ENCODE data around the gene RSPO4. TPM values are rescaled to one million over a fixed set of nuclear protein-coding genes. Genes with fewer than 3 reads are reported as not detected.
"Not testable (repeated sequence)": the region's sequence is repeated elsewhere in the genome, so short reads cannot be mapped to it uniquely, and the experiment has no call there.

RSPO4 gene
- total RNA-seq = not detected

DNA sequence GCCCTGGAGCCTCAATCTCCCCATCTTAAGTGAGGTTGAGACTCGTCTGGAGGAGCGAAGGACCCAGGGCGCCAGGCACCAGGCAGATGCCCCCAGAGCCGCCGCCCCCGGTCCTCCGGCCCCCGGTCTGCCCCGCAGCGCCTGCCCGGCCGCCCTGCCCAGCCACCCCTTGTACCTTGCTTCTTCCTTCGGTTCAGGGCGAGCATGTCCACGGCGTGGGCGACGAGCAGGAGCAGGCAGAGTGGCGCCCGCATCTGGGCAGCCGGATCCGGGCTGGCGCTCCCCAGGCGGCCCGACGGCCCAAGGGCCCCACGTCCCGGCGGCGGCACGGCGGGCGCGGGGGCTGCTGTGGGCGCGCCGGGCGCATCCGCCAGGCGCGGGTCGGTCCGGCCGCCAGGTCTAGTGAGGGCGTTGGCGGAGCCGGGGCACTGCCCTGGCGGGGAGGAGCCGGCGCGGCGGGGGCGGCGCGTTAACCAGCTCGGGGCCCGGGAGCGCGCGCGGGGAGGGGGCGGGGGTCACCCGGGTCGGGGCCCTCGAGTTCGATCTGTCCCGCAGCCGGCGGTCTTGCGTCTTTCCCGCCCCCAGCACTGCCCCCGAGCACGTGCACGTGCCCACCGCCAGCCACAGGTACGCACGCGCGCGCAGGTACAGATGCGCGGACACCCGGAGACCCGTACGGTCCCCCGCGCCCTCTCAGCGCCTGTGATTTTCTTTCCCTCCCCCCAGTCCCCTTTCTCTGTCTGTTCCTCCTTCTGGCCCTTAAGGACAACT is at the start of gene RSPO4:
TSS of gene RSPO4 (minus strand) at position 401 of the 771 bp plus-strand sequence. CDS start at position 254, 147 bp downstream.
- no peak for DNase-seq

DNA sequence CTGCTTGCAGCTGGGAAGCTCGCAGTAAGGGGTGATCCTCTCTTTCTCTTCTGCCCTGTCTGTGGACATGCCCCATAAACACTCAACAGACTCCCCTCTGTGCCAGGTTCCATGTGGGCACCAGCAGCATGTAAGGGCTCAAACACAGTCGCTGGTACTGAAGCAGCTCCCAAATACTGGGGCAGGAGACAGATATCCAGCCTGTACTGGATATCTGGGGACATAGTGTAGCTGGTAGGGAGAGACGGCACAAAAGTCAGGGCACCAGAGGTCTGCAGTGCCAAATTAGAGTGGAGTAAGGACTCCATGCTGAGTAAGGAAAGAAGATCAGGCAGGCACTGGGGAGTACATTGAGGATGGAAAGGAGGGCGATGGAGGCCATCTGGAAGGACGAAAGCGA is 48.3 kb upstream of the RSPO4 start:
- DNase-seq = no peak

- DNase-seq = no peak
Measured at GRCh38 chr20:1045860-1046418, 43.8 kb upstream of the RSPO4 start.

GRCh38 chr20:1041845-1042390 is 39.8 kb upstream of the RSPO4 start:
- DNase-seq = no peak

GRCh38 chr20:1038205-1038604 is 36.1 kb upstream of the RSPO4 start:
- DNase-seq = no peak

- DNase-seq = no peak
Measured at GRCh38 chr20:1037039-1037438, 34.9 kb upstream of the RSPO4 start.

DNA sequence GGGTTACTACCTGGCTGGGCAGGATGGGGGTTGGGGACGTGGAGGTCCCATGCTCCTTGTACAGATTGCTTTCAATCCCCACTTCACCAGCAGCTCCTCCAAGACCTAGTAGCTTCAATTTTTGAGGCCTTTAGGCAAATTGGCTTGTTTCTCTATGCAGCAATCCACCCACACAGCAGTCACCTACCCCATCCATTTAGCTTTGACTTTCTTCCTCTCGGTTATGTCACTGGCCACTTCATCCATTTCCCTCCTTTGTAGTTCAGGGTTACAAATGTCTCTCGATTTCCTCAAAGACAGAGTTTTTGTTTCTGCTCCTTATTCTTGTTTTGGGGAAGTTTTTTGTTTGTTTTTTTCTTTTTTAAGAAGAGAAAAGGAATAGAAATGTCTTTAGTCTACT is 33.4 kb upstream of the RSPO4 start:
- no peak for DNase-seq

- DNase-seq = no peak
Measured at GRCh38 chr20:1034415-1034789, 32.3 kb upstream of the RSPO4 start.

- DNase-seq = no peak
Measured at GRCh38 chr20:1033751-1034414, 31.8 kb upstream of the RSPO4 start.

DNA sequence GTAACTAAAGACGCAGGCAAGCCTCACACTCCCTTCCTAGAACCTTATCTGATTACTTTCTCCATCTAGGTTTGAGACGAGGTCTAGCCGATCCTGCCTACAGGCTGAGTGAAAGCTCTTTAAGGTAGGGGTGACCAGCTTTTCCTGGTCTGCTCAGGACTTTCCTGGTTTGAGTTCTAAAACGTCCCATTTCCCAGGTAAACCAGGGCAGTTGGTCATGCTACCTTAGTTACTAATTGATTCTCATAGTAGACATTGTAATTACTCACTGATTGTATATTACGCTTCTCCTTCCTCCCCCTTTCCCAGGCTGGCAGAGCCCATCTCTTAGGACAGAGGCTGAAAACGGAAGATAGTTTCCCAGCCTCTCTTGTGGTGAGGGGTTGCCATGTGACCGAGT is 27.9 kb upstream of the RSPO4 start:
- DNase-seq = no peak

GRCh38 chr20:1026214-1026613 is 24.1 kb upstream of the RSPO4 start:
- not testable (repeated sequence) for DNase-seq

- DNase-seq = no peak
Measured at GRCh38 chr20:1022871-1023270, 20.8 kb upstream of the RSPO4 start.

DNA sequence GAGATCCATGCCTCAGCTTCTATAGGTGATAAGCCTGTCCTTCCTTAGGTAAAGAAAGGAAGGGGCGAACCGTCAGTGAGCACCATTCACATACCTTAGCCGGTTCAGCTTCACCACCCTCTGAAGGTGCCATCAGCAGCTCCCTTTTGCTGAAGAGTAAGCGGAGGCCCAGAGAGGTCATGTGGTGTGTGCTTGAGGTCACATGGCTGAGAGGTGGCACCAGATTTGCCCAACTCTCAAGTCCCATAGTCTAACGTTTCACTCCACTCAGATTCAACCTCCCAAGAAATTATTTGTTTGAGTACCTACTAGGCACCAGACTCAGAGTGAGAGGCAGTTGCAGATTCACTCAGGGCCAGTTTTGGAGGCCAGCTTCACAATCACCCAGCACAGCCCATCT is 18.5 kb upstream of the RSPO4 start:
- no peak for DNase-seq

- DNase-seq = no peak
Measured at GRCh38 chr20:1019344-1019743, 17.2 kb upstream of the RSPO4 start.

GRCh38 chr20:1017677-1018076 is 15.6 kb upstream of the RSPO4 start:
- DNase-seq = no peak

DNA sequence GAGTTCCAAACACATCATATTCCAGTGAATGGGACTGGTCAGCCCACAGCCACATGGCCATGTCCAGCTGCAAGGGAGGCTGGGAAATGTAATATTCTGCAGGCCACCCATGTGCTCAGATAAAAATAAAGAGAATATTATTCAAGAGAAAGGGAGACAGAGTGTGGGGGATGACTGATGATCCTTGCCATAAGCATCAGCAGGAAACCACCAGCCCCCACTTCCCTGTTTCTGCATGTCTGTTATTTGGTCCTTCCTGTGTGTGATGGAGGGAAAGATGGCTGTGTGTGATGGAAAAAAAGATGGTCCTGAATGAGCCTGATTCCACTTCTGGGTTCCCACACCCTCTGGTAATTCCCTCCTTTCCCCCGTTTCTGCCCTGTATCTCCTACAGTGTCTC is 13.1 kb upstream of the RSPO4 start:
- no peak for DNase-seq

GRCh38 chr20:1014471-1014870 is 12.4 kb upstream of the RSPO4 start:
- DNase-seq = no peak

DNA sequence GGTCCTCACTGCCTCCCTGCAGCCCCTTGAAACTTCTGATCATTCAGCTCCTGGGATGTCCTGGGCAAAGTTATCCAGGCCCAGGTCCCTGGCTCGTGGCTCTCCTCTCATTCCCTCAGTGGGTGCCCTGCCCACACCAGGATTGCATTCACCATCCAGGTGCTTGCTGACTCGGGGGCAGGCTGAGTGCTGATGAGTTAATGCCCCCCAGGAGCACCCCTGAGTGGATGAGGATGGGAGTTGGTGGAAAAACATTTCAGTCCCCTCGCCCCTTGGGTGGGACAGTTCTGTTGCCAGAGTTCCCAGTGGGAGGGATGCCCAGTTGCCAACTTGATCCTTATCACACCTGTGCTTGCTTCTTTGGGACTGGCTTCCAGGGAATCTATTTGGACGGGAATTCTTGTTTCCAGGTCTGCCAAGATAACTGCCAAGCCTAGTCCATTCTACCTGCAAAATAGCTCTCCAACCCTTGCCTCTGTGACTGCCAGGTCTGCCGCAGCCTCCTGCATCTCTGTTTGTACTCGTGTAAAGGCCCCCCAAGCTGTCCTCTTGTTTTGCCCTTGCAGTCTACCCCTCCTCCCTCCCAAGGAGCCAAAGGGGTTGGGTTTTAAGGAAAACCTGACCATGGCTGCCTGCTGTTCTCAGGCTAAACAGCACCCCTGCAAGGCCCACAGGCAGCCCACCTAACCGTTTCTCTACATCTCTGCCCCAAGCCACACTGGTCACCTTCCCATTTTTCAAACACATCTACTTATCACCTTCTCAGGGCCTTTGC is 11.6 kb upstream of the RSPO4 start:
- no peak for DNase-seq

DNA sequence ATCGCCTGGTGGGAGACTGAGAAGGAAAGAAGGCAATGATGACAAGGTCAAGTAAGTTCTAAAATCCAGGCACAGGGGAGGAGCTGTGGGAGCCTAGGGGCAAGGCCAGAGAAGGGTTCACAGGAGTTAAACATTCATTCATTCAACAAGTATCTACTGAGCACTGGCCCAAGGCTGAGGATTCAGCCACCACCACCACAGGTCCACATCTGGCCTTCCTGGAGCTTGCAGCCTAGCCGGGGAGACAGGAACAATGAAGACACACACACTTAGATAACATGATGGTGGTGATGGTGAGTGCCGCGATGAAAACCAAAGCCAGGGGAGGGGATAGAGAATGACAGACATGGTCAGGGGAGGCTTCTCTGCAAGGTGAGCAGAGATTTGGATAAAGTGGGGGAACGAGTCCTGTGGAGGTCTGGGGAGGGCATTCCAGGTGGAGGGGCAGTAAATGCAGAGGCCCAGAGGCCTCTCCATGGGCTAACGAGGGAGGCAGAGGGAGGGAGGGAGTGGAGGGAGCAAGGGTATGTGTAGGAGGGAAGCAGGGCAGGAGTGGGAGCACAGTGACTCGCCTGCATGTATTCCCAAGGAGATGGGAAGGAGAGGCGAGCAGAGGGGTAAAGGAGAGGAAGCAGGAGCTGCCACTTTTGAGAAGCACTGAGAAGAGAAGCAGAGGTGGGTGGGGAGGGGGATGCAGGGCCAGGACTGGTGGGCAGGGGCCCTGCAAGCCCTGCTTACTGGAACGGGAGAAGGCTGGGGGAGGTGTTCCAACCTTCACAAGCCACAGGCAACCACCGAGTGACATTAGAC is 10.5 kb upstream of the RSPO4 start:
- no peak for DNase-seq

GRCh38 chr20:1010659-1011058 is 8.5 kb upstream of the RSPO4 start:
- DNase-seq = no peak

DNA sequence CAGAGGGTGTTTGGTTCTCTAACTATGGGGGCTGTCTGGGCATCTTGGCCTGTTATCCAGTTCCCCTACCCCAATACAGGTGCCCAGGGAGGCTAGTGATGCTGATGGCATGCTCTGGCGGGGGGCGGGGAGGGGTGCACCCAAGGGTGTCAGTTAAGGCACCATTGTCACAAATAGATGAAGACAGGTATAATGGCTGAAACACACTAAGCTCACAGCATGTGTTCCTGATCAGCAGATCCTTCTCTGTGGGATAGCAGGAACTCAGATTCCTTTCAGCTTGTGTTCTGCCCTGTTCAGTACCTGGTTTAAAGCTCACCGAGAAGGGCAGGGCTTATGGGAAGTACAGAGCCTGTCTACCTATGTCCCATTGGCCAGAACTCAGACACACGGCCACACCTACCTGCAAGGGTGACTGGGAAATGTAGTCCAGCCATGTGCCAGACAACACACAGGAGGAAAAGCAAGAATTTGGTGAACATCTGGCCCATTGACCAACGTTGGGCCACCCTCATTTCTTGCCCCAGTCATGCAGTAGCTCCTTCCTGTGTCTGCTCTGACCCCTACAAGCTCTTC is 3.4 kb upstream of the RSPO4 start:
- no peak for DNase-seq
